ENCODE data around the gene OR1I1.
A peak's percentile ranks its signal among the peaks of the same experiment; 100 is the strongest.
"Not testable (repeated sequence)": the region's sequence is repeated elsewhere in the genome, so short reads cannot be mapped to it uniquely, and the experiment has no call there.

OR1I1 gene, protein sequence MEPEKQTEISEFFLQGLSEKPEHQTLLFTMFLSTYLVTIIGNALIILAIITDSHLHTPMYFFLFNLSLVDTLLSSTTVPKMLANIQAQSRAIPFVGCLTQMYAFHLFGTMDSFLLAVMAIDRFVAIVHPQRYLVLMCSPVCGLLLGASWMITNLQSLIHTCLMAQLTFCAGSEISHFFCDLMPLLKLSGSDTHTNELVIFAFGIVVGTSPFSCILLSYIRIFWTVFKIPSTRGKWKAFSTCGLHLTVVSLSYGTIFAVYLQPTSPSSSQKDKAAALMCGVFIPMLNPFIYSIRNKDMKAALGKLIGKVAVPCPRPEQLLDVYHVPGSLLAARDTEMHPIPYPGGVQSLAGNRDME

DNA sequence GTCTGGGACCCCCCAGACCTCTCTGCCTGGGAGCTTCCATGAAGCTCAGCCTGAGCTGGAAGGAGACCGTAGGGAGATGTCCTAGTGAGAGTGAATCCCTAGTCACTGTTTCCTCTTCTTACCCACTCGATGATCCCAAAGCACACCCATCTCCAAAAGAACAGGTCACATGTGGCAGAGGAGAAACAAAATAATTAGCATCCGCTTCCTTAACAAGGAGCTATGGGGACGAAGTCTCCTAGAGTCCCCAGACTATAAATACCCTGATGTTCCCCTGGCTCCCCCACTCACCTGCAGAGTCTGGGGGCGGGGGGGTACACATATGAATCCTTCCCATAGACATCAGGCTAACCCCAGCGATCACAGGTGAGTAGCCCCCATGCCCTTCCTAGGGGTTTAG is at the start of gene OR1I1:
OR1I1 (plus strand) TSS at position 301 of the 400 bp plus-strand sequence. CDS start 4,855 bp downstream, outside the sequence.
- H3K9me3 Mint-ChIP-seq: no peaks in the 10 kb centered on the region
- ATAC-seq: no peak
- no peak within 1 kb of the TSS for H3K4me3 Mint-ChIP-seq
- no peaks in the 10 kb centered on the region for H3K36me3 Mint-ChIP-seq
- H3K27ac Mint-ChIP-seq: no peak within 1 kb of the TSS
- H3K27me3 Mint-ChIP-seq: peaks cover 26% of the 10 kb centered on the region
- no peaks in the 10 kb centered on the region for H3K4me1 Mint-ChIP-seq

DNA sequence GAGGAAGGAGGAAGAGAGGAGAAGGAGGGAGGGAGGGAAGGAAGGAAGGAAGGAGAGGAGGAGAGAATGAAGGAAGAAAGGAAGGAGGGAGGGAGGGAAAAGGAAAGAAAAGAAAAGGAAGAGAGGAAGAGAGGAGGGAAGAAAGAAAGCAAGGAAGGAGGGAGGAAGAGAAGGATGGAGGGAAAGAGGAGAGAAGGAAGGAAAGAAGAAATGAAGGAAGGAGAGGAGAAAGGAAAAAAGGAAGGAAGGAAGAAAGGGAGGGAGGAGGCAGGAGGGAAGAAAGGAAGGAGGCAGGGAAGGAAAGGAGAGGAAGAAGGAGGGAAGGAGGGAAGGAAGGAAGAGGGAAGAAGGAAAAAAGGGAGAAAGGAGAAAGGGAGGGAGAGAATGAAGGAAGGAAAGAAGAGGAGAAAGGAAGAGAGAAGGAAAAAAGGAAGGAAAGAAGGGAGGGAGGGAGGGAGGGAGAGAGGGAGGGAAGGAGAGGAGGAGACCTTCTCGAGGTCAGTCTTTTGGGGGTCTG is 46.2 kb upstream of the OR1I1 start:
- Mint-ChIP-seq H3K4me1 (no peaks in the 10 kb centered on the region), H3K9me3 (no peaks in the 10 kb centered on the region), H3K27me3 (peaks cover 32% of the 10 kb centered on the region), H3K4me3 (no peak overlapping the region), H3K36me3 (no peaks in the 10 kb centered on the region), H3K27ac (no peak overlapping the region)
- no peak for ATAC-seq

DNA sequence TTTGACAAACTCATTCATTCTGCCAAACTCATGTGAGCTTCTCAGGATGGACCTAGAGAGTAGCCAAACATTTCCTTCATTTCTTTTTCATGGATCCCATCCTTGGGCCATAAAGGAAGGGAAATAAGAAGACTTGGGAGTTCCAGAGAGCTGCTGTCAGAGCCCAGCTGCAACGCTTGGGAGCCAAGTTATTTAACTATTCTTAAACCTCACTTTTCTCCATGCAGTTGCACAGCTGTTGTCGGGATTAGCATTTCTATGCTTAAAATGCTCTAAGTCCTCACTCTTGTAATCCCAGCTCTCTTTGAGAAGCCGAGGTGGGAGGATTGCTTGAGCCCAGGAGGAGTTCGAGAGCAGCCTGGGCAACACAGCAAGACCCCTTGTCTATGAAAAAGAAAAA is 44.4 kb upstream of the OR1I1 start:
- no peaks in the 10 kb centered on the region for H3K36me3 Mint-ChIP-seq

DNA sequence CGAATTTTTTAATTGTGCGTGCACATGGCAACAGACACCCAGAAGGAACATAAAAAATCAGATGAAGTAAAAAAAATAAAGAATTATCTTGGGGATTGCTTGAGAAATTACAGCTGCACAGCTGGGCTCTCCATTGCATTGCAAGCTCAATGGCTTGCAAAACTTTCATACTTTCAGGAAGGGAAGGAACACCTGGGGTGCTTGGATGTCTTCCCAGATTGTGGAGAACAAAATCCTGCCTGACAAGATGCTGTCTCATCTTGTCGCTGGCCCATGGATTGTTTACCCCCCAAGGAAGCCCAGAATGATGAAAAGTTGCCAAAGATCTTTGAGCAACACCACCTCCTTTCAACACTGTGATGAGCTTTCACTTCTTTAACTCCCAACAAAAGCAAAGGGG is 43.7 kb upstream of the OR1I1 start:
- no peak for ATAC-seq
- peaks cover 30% of the 10 kb centered on the region for H3K27me3 Mint-ChIP-seq
- no peaks in the 10 kb centered on the region for H3K9me3 Mint-ChIP-seq
- no peak overlapping the region for H3K27ac Mint-ChIP-seq
- H3K36me3 Mint-ChIP-seq: no peaks in the 10 kb centered on the region
- no peak overlapping the region for H3K4me3 Mint-ChIP-seq
- H3K4me1 Mint-ChIP-seq: no peaks in the 10 kb centered on the region

More for the DNA sequence above, 44.4 kb upstream of the OR1I1 start:
- Mint-ChIP-seq H3K4me1 (no peaks in the 10 kb centered on the region), H3K27ac (no peak overlapping the region), H3K9me3 (no peaks in the 10 kb centered on the region), H3K27me3 (peaks cover 32% of the 10 kb centered on the region), H3K4me3 (no peak overlapping the region)
- ATAC-seq: no peak

DNA sequence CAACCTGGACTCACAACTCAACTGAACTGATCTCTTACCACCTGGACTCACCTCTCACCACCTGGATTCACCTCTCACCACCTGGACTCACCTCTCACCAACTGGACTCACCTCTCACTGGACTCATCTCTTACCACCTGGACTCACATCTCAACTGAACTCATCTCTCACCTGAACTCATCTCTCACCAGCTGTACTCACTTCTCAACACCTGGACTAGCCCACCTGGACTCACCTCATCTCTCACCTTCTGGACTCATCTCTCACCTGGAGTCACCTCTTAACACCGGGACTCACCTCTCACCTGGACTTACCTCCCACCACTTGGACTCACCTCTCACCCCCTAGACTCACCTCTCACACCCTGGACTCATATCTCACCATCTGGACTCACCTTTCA is 40.0 kb upstream of the OR1I1 start:
- peaks cover 2% of the 10 kb centered on the region for H3K9me3 Mint-ChIP-seq
- H3K27me3 Mint-ChIP-seq: peaks cover 14% of the 10 kb centered on the region
- no peak overlapping the region for H3K27ac Mint-ChIP-seq
- H3K4me3 Mint-ChIP-seq: no peak overlapping the region
- no peaks in the 10 kb centered on the region for H3K36me3 Mint-ChIP-seq
- H3K4me1 Mint-ChIP-seq: no peaks in the 10 kb centered on the region
- ATAC-seq: peak; percentile 34

DNA sequence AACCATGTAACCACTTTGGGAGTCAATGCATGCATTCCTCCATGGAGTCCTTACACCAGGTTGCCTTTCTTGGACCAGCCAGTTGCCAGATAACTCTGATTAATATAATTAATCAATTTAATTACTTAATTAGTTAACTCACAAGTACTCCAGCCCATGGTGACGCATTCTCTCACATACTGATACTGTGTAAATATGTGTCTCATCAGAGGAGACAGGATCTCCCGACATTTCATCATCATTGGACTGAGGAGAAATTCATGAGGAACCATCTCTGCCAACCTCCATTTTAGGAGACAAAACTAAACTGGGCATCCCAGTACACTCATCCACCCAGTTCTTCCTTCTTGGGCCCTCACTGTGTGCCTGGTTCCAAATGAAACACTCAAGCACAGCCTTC is 39.2 kb upstream of the OR1I1 start:
- ATAC-seq: no peak
- peaks cover 2% of the 10 kb centered on the region for H3K9me3 Mint-ChIP-seq
- no peak overlapping the region for H3K4me3 Mint-ChIP-seq
- peaks cover 14% of the 10 kb centered on the region for H3K27me3 Mint-ChIP-seq
- no peak overlapping the region for H3K27ac Mint-ChIP-seq
- H3K4me1 Mint-ChIP-seq: no peaks in the 10 kb centered on the region
- H3K36me3 Mint-ChIP-seq: no peaks in the 10 kb centered on the region

DNA sequence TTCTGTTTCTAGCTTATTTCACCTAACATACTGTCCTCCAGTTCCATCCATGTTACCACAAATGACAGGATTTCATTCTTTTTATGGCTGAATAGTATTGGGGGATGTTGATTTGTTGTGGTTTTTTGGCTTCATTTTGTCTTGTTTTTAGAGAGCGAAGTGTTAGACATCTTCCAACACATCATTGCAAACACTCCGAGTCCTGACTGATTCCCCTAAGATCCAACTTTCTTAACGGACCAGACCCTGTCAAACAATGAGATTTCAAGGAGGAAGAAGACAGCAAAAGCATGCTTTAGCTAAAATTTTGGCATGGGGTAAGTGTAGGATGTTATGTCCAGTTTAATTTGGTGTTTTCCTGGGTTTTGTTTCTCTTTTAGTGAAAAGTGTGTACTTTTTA is 36.5 kb upstream of the OR1I1 start:
- H3K4me3 Mint-ChIP-seq: no peak overlapping the region

DNA sequence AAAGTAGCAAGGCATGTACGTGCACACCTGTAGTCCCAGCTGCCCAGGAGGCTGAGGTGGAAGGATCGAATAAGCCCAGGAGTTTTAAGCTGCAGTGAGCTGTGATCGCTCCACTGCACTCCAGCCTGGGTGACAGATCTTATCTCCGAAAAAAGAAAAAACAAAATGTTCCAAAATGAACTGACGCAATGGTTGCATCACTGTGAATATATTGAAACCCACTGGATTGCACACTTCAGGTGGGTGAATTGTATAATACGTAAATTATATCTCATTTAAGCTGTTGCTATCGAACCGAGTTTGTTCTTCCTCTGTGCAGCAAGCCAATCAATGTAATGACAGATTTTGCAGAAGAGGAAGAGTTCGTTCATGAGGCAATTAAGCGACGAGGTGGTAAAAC is 34.3 kb upstream of the OR1I1 start:
- no peak overlapping the region for H3K4me3 Mint-ChIP-seq
- peaks cover 12% of the 10 kb centered on the region for H3K9me3 Mint-ChIP-seq
- no peak overlapping the region for H3K27ac Mint-ChIP-seq
- no peaks in the 10 kb centered on the region for H3K4me1 Mint-ChIP-seq
- no peak for ATAC-seq
- peaks cover 40% of the 10 kb centered on the region for H3K27me3 Mint-ChIP-seq
- H3K36me3 Mint-ChIP-seq: no peaks in the 10 kb centered on the region

More for the DNA sequence above, 36.5 kb upstream of the OR1I1 start:
- no peak for ATAC-seq
- H3K4me1 Mint-ChIP-seq: no peaks in the 10 kb centered on the region
- no peaks in the 10 kb centered on the region for H3K36me3 Mint-ChIP-seq
- H3K27me3 Mint-ChIP-seq: peaks cover 26% of the 10 kb centered on the region
- H3K9me3 Mint-ChIP-seq: peaks cover 7% of the 10 kb centered on the region
- H3K27ac Mint-ChIP-seq: no peak overlapping the region

DNA sequence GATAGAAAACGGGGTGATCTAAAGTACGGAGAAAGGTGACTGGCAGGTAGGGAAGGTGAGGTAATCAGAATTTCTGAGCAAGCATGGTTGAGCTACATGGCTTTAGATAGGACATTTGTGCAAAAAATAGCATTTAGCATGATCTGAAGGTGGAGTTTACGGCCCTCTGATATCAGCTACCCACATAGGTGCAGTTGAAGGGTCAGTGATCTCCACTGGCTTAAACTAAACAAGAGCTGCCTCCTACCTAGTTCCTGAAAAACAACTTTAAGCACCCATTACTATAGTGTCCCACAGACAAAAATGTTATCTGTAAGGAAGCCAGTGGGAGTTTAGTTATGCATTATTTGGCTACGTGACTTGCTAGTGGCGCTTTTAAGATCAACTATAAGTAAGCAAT is 33.9 kb upstream of the OR1I1 start:
- Mint-ChIP-seq H3K27ac (no peak overlapping the region), H3K36me3 (no peaks in the 10 kb centered on the region), H3K4me1 (no peaks in the 10 kb centered on the region), H3K27me3 (peaks cover 40% of the 10 kb centered on the region), H3K9me3 (peaks cover 12% of the 10 kb centered on the region), H3K4me3 (no peak overlapping the region)
- ATAC-seq: no peak

DNA sequence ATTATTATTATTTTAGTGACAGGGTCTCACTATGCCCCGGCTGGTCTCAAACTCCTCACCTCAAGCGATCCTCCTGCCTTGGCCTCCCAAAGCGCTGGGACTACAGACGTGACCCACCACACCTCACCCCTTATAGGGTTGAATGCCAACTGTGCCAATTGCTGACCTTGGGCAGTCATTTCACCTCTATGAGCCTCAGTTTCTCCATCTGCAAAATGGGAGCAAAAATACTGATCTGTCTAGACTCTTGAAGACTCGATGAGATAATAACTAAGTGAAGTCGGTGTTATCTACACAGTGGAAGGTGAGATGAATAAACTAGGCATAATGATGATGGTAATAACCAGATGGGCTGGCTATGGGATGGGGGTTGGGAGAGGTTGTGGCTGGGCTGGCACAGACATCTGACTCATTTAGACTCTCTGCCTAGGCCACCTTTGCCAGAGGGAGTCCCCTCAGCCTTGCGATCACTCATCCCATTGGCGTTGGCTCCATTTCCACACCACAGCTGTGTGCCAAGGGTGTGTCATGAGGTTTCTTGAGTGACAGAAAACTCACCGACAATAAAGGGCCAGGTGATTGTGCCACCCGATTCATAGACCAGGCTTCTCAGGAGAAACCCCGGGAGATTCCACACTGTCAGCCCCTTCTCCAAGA is 33.0 kb upstream of the OR1I1 start, which contains the start of gene CASP14:
CASP14 (plus strand) TSS at position 596 of the 657 bp plus-strand sequence. CDS start 2,772 bp downstream, outside the sequence.
- no peak for ATAC-seq
- H3K27me3 Mint-ChIP-seq: peaks cover 36% of the 10 kb centered on the region

DNA sequence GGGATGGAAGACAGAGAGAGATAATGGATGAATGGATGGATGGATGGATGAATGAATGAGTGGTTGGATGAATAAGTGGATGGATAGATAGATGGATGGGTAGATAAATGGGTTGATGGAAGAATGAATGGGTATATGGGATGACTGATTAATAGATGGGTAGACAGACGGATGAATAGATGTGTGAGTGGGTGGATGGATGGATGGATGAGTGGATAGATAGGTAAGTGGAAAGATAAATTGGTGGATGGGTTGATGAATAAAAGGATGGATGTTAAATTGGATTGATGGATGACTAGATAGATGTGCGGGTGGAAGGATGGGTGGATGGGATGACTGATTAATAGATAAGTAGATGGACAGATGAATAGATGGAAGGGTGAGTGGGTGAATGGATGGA is 31.4 kb upstream of the OR1I1 start:
- H3K4me3 Mint-ChIP-seq: no peak overlapping the region
- H3K4me1 Mint-ChIP-seq: no peaks in the 10 kb centered on the region
- H3K27ac Mint-ChIP-seq: no peak overlapping the region
- H3K27me3 Mint-ChIP-seq: peaks cover 36% of the 10 kb centered on the region
- no peaks in the 10 kb centered on the region for H3K36me3 Mint-ChIP-seq
- peaks cover 10% of the 10 kb centered on the region for H3K9me3 Mint-ChIP-seq
- no peak for ATAC-seq

More for the DNA sequence above, 33.0 kb upstream of the OR1I1 start, which contains the start of gene CASP14:
- Mint-ChIP-seq H3K36me3 (no peaks in the 10 kb centered on the region), H3K4me1 (no peaks in the 10 kb centered on the region), H3K27ac (no peak within 1 kb of the TSS), H3K4me3 (no peak within 1 kb of the TSS), H3K9me3 (peaks cover 12% of the 10 kb centered on the region)

DNA sequence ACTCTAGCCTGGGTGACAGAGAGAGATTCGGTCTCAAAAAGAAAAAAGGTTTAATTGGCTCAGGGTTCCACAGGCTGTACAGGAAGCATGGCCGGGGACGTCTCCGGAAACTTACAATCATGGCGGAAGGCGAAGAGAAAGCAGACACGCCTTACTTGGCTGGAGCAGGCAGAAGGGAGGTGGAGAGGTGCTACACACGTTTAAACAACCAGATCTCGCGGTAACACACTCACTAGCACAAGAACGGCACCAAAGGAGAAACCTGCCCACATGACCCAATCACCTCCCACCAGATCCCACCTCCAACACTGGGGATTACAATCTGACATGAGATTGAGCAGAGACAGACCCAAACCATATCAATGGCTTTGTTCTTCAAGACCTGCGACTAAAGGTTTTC is 20.0 kb upstream of the OR1I1 start:
- Mint-ChIP-seq H3K27me3 (peaks cover 66% of the 10 kb centered on the region), H3K36me3 (peaks cover 6% of the 10 kb centered on the region), H3K27ac (no peak overlapping the region), H3K4me1 (no peaks in the 10 kb centered on the region), H3K4me3 (no peak overlapping the region), H3K9me3 (peaks cover 15% of the 10 kb centered on the region)
- ATAC-seq: no peak

DNA sequence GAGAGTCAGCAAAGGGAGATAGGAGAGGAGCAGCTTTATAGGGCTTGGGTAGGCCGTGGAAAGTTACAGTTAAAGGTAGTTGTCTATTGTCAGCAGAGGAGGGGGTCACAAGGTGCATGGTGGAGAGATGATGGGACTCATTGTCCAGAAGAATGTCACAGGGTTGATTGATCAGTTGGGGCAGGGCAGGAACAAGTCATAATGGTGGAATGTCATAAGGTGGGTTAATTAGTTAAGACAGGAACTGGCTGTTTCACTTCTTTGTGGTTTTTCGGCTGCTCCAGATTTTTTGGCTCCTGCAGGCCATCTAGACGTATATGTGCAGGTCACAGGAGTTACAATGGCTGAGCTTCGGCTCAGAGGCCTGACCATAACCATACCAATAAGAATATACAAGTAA is 11.6 kb upstream of the OR1I1 start:
- not testable (repeated sequence) for ATAC-seq, H3K4me3 Mint-ChIP-seq, H3K36me3 Mint-ChIP-seq, H3K27ac Mint-ChIP-seq, H3K4me1 Mint-ChIP-seq, H3K9me3 Mint-ChIP-seq
- peaks cover 35% of the 10 kb centered on the region for H3K27me3 Mint-ChIP-seq

DNA sequence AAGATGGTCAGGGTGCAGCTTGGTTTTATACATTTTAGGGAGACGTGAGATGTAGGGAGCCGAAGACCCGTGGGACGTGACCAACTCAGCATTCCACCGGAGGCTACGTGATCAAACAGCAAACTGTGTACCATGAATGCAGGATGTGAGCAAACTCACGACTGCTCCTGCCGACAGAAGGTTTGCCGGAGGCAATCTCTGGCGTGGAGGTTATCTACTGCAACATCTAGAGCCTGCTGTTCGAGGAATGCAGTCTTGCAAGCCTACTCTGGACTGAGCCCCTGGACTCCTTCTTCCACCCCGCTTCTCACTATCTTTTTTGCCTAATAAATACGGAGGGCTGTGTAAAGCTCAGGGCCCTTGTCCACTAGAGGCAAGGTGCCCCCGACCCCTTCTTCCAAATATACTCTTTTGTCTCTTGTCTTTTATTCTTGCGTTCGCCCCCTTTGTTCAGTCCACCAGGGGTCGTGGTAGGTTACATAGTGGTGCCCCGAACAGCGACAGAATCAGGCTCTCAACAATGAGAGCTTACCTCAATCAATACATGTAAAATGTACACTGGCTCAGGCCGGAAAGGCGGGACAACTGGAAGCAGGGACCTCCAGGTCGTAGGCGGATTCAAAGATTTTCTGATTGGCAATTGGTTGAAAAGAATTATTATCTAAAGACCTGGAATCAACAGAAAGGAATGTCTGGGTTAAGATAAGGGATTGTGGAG is 8.9 kb upstream of the OR1I1 start:
- H3K27me3 Mint-ChIP-seq: peaks cover 13% of the 10 kb centered on the region
- H3K27ac Mint-ChIP-seq: no peak overlapping the region
- H3K4me3 Mint-ChIP-seq: no peak overlapping the region
- no peak for ATAC-seq
- no peaks in the 10 kb centered on the region for H3K36me3 Mint-ChIP-seq
- H3K9me3 Mint-ChIP-seq: peaks cover 3% of the 10 kb centered on the region
- no peaks in the 10 kb centered on the region for H3K4me1 Mint-ChIP-seq

DNA sequence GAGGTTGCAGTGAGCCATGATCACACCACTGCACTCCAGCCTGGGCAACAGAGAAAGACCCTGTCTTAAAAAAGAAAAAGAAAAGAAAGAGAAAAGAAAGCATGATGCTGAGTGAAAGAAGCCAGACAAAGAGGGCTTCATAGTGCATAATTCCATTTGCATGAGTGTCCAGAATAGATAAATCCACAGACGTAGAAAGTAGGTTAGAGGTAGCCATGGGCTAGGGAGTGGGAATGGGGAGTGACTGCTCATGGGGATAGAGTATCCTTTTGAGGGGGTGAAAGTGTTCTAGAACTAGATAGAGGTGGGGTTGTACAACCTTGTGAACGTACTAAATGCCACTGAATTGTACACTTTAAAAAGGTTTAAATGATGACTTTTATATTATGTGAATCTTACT is 7.6 kb upstream of the OR1I1 start:
- Mint-ChIP-seq H3K36me3 (no peaks in the 10 kb centered on the region), H3K27me3 (peaks cover 10% of the 10 kb centered on the region), H3K9me3 (peaks cover 3% of the 10 kb centered on the region), H3K4me3 (no peak overlapping the region), H3K4me1 (no peaks in the 10 kb centered on the region), H3K27ac (no peak overlapping the region)
- no peak for ATAC-seq
